ENCODE data around the gene SYCP1.

DNA sequence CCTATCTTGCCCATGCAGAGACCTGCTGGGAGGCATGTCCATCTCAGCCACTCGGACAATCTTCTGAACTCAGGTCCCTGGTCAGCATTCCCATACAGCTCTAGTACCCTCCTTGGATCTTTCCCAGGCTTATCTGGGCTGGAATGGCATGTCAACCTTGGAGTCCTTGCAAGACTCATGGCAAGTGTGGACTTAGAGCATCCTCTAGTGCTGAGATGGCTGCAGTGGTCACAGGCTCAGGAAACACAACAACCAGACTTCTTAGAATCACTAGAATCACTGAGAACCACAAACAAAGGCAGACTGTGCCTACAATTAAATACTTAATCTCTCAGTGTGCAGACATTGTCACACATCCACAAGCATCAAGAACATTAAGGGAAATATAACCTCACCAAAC lies 101.9 kb downstream of the SYCP1 start:
- TF ChIP-seq, protein P1, sequence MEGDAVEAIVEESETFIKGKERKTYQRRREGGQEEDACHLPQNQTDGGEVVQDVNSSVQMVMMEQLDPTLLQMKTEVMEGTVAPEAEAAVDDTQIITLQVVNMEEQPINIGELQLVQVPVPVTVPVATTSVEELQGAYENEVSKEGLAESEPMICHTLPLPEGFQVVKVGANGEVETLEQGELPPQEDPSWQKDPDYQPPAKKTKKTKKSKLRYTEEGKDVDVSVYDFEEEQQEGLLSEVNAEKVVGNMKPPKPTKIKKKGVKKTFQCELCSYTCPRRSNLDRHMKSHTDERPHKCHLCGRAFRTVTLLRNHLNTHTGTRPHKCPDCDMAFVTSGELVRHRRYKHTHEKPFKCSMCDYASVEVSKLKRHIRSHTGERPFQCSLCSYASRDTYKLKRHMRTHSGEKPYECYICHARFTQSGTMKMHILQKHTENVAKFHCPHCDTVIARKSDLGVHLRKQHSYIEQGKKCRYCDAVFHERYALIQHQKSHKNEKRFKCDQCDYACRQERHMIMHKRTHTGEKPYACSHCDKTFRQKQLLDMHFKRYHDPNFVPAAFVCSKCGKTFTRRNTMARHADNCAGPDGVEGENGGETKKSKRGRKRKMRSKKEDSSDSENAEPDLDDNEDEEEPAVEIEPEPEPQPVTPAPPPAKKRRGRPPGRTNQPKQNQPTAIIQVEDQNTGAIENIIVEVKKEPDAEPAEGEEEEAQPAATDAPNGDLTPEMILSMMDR (IDR thresholded peaks at IDR 0.05): peak in 4 of 7 experiments; percentile 12 to 20 (median 14)
- TF ChIP-seq POLR2A (IDR thresholded peaks at IDR 0.05): no peak

All from body of pancreas (tissue), 4 donors.